Vagina (tissue), 2 donors: Measurements from ENCODE around the gene CPNE6. TPM values are rescaled to one million over a fixed set of nuclear protein-coding genes. Genes with fewer than 3 reads are reported as not detected.

Experiments used
- DNase-seq, 2 donors: peaks; one replicate each; pipeline ENCODE4 v3.0.0-alpha.2; 2017; ENCODE audit errors: extremely low spot score in 2 of 2
- H3K27ac ChIP-seq: fragments of 200-600 bp; sonication (generic); one replicate; pipeline ENCODE4 v1.5.1; 2019
- H3K27me3 ChIP-seq: fragments of 200-600 bp; sonication (generic); one replicate; pipeline ENCODE4 v1.5.1; 2019
- H3K36me3 ChIP-seq, 2 donors: fragments of 200-600 bp; sonication (generic); one replicate each; pipeline ENCODE4 v1.5.1; 2017 to 2019
- H3K4me1 ChIP-seq: fragments of 200-600 bp; sonication (generic); one replicate; pipeline ENCODE4 v1.5.1; 2019
- H3K4me3 ChIP-seq, 2 donors: fragments of 200-600 bp; sonication (generic); 1 replicate in 1 of 2; 2 replicates in 1 of 2; pipeline ENCODE4 v1.5.1; 2016 to 2019
- H3K9me3 ChIP-seq: fragments of 200-600 bp; sonication (generic); one replicate; pipeline ENCODE4 v1.5.1; 2019
- POLR2A ChIP-seq, 2 donors: fragments of 450-650 bp; IDR thresholded peaks; one replicate each; pipeline ENCODE4 v1.6.1; 2017; ENCODE audit warnings: antibody characterized with exemption in 2 of 2, mild to moderate bottlenecking in 2 of 2, moderate library complexity in 2 of 2
- POLR2AphosphoS5 ChIP-seq, 2 donors: sonication (generic); formaldehyde crosslinking; IDR thresholded peaks; one replicate each; pipeline ENCODE4 v1.9.0; 2017; ENCODE audit warnings: antibody characterized with exemption in 2 of 2, mild to moderate bottlenecking in 2 of 2, low read depth in 1 of 2; ENCODE audit not compliant: insufficient read depth in 1 of 2
- intact Hi-C: fragments of 100-400 bp; cut with DNase I; formaldehyde crosslinking; loops from one replicate; pipeline ENCODE4 v1.15.1; 2023
- total RNA-seq: library from RNA; depleted of rRNA; stranded (reverse); fragments of >200 nt; gene quantifications from one replicate; pipeline ENCODE4 v1.2.3, GENCODE V29; 2016
- TF ChIP-seq, protein P1 (sequence below), 3 experiments: fragments of 450-650 bp in 2 of 3; fragments of 200-600 bp in 1 of 3; sonication (generic) in 1 of 3; IDR thresholded peaks; one replicate each; pipeline ENCODE4 v1.5.1; 2017 to 2019; ENCODE audit warnings: antibody characterized with exemption in 3 of 3, mild to moderate bottlenecking in 2 of 3, moderate library complexity in 2 of 3

The CPNE6 gene
- total RNA-seq, 1 donor from 2014 or later: not detected

DNA sequence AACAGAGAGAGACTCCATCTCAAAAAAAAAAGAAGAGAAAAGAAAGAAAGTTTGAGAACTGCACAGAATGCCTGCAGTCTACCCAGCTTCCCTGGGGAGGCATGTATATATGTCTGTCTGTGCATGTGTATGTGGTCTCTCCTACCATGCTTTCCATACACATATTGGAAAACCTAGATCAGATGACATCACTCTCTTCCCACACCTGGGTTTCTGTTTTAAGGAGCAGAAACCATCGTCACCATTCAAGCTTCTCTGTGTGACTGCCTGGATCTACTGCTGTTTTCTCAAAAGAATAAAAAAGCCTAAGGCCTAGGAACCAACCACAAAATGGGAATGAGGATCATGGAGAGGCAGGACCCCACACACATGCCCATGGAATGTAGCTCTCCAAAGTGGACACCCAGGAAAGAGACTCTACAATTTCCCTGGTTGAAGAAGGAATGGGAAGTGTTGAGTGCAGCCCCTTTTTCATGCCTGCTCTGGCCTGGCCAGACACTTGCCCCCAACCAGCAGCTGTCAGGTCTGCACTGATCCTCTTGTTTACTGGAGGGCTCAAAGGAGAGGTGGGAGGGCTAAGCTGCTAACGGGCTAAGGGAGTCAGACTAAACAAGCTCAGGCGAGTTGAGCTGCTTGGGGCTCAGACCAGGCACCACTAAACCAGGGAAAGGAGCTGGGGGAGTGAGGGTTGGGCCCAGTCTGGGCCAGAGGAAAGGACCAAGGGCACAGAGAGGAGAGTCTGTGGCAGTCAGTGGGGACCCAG lies 15.0 kb downstream of the CPNE6 start:
- Histone ChIP-seq H3K9me3 (no peaks in the 10 kb centered on the region), H3K27ac (no peak overlapping the region)
- no peak for DNase-seq

DNA sequence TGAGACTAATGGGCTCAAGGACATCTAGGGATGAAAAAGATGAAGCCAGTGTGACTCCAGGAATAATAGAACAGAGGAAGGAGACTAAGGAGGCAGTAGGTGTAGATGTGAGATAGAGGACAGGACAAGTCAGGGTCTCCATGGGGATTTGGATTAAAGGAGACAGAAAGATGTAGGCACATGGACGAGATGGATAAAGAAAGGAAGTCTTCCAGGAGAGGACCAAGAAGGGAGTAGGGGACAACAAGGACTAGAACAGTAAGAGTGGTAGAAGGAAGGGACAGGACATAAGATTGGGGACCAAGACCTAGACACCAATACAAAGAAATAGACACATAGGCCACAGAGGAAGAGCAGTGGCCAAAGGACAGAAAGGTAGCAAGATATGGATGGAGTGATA lies 15.6 kb downstream of the CPNE6 start:
- H3K9me3 ChIP-seq: no peaks in the 10 kb centered on the region
- H3K36me3 ChIP-seq: no peaks in the 10 kb centered on the region
- no peak for TF ChIP-seq POLR2A (IDR thresholded peaks at IDR 0.05)
- TF ChIP-seq, protein P1, sequence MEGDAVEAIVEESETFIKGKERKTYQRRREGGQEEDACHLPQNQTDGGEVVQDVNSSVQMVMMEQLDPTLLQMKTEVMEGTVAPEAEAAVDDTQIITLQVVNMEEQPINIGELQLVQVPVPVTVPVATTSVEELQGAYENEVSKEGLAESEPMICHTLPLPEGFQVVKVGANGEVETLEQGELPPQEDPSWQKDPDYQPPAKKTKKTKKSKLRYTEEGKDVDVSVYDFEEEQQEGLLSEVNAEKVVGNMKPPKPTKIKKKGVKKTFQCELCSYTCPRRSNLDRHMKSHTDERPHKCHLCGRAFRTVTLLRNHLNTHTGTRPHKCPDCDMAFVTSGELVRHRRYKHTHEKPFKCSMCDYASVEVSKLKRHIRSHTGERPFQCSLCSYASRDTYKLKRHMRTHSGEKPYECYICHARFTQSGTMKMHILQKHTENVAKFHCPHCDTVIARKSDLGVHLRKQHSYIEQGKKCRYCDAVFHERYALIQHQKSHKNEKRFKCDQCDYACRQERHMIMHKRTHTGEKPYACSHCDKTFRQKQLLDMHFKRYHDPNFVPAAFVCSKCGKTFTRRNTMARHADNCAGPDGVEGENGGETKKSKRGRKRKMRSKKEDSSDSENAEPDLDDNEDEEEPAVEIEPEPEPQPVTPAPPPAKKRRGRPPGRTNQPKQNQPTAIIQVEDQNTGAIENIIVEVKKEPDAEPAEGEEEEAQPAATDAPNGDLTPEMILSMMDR (IDR thresholded peaks at IDR 0.05): no peak
- no peak for TF ChIP-seq POLR2AphosphoS5 (IDR thresholded peaks at IDR 0.05; ENCODE audit: insufficient read depth in 1 of 2, low read depth in 1 of 2)
- DNase-seq: no peak
- intact Hi-C loops: no loop called here
- no peaks in the 10 kb centered on the region for H3K27me3 ChIP-seq
- no peaks in the 10 kb centered on the region for H3K4me1 ChIP-seq
- H3K4me3 ChIP-seq: no peak overlapping the region
- H3K27ac ChIP-seq: no peak overlapping the region

More for the DNA sequence above, 15.0 kb downstream of the CPNE6 start:
- Histone ChIP-seq H3K27me3 (no peaks in the 10 kb centered on the region), H3K4me1 (peaks cover 4% of the 10 kb centered on the region), H3K36me3 (no peaks in the 10 kb centered on the region), H3K4me3 (no peak overlapping the region)
- no peak for TF ChIP-seq POLR2AphosphoS5 (IDR thresholded peaks at IDR 0.05; ENCODE audit: insufficient read depth in 1 of 2, low read depth in 1 of 2)
- no peak for TF ChIP-seq POLR2A (IDR thresholded peaks at IDR 0.05)
- TF ChIP-seq, protein P1 (IDR thresholded peaks at IDR 0.05): no peak
- intact Hi-C loops: no loop called here

DNA sequence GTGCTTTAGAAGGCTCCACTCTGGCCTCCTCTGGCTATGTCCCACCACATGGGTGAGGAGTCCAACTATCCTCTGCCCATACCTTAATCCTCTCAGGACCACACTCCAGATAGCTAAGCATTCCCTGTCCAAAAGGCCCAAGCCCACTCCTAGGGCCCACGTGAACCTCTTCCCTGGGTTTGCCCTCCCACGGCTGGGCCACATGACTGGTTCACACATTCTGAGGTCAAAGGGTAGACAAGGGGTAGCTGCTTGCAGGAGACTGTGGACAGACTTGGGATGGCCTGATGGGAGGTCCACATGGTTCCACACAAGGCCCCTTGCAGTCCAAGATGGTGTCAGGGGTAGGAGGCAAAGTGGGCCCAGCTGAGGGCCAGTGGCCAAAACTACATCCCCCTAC lies 16.7 kb downstream of the CPNE6 start:
- Histone ChIP-seq H3K4me1 (peaks cover 2% of the 10 kb centered on the region), H3K27ac (no peak overlapping the region), H3K27me3 (no peaks in the 10 kb centered on the region), H3K36me3 (no peaks in the 10 kb centered on the region), H3K9me3 (no peaks in the 10 kb centered on the region), H3K4me3 (no peak overlapping the region)
- no peak for TF ChIP-seq POLR2AphosphoS5 (IDR thresholded peaks at IDR 0.05; ENCODE audit: insufficient read depth in 1 of 2, low read depth in 1 of 2)
- no peak for TF ChIP-seq POLR2A (IDR thresholded peaks at IDR 0.05)
- TF ChIP-seq, protein P1 (IDR thresholded peaks at IDR 0.05): no peak
- no peak for DNase-seq
- intact Hi-C loops: no loop called here

DNA sequence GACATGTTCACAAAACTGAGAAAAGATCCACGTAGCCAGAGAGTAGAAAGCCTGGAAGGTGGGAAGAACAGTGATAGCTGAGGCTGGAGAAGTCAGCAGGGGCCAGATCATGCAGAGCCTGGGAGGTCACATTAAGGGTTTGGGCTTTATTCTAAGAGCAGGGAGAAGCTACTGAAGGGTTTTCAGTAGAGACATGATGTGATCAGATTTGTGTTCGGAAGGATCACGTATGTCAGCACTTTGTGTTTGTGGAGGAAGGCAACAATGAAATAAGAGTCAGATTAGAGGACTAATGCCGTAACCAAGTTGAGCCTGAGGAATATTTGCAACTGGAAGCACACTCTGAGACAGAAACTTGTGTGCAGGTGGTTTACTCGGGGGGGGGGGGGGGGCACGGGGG lies 18.5 kb downstream of the CPNE6 start:
- DNase-seq: no peak
- Histone ChIP-seq H3K4me3 (no peak overlapping the region), H3K27ac (no peak overlapping the region), H3K36me3 (no peaks in the 10 kb centered on the region), H3K9me3 (no peaks in the 10 kb centered on the region), H3K4me1 (peaks cover 13% of the 10 kb centered on the region), H3K27me3 (no peaks in the 10 kb centered on the region)
- no peak for TF ChIP-seq POLR2A (IDR thresholded peaks at IDR 0.05)
- TF ChIP-seq, protein P1 (IDR thresholded peaks at IDR 0.05): no peak
- no peak for TF ChIP-seq POLR2AphosphoS5 (IDR thresholded peaks at IDR 0.05; ENCODE audit: insufficient read depth in 1 of 2, low read depth in 1 of 2)
- intact Hi-C loops: loop anchor here (5.0 kb wide), 1 partner anchor 78 kb away; no protein-coding TSS in a partner anchor

DNA sequence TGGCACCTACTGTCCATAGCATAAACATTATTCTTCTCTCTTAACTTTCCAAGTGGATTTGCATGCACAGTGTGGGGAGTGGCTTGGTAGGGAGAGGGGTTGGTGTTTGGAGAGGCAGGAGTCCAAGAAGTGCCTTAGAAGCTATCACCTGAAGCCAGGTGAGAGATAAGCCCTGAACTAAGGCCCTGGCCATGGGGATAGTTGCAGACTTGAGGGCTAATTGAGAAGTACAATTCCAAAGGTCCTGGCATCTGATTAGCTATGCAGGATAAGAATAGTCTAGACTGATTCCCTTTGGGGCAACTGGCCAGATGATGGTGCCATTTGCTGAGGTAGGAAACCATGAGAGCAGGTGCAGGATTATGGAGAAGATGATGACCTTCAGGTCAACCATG lies 20.7 kb downstream of the CPNE6 start:
- intact Hi-C loops: loop anchor here (5.0 kb wide), 1 partner anchor 80 kb away; no protein-coding TSS in a partner anchor
- Histone ChIP-seq H3K36me3 (no peaks in the 10 kb centered on the region), H3K9me3 (no peaks in the 10 kb centered on the region), H3K27ac (no peak overlapping the region), H3K4me1 (peaks cover 23% of the 10 kb centered on the region), H3K4me3 (no peak overlapping the region), H3K27me3 (no peaks in the 10 kb centered on the region)
- TF ChIP-seq, protein P1 (IDR thresholded peaks at IDR 0.05): no peak
- no peak for TF ChIP-seq POLR2AphosphoS5 (IDR thresholded peaks at IDR 0.05; ENCODE audit: insufficient read depth in 1 of 2, low read depth in 1 of 2)
- no peak for TF ChIP-seq POLR2A (IDR thresholded peaks at IDR 0.05)
- DNase-seq: no peak
